Natural killer cell treated with Interleukin-12 subunit alpha and Interleukin-12 subunit beta and Interleukin-15 and Interleukin-18, amount 100 ng/mL, for 72 hours (primary cell): ENCODE measurements around the gene CARD9. TPM values are rescaled to one million over a fixed set of nuclear protein-coding genes. Genes with fewer than 3 reads are reported as not detected.

Experiments used
- total RNA-seq, 2 donors: library from RNA; stranded (reverse); gene quantifications; one replicate each; pipeline ENCODE4 v1.2.3, GENCODE V29; 2022

CARD9 gene
- total RNA-seq, 2 donors from 2014 or later = 2.8 to 9.4 TPM

Other genes with a start within 250 kb of the CARD9 start
- gene LHX3, start 168.5 kb downstream of the CARD9 start, total RNA-seq = under 1 TPM in 1 of 2 donors, not detected in 1; 0.12 TPM
- gene QSOX2, start 127.9 kb downstream of the CARD9 start, total RNA-seq = 10 to 100 TPM; 16.4 to 27.3 TPM
- not detected for gene CCDC187, start 69.6 kb downstream of the CARD9 start, total RNA-seq
- gene GPSM1, start 46.1 kb downstream of the CARD9 start, total RNA-seq = 1 to 10 TPM; 1.7 to 2.3 TPM
- gene DNLZ, start 9.9 kb downstream of the CARD9 start, total RNA-seq = 10 to 100 TPM; 30.0 to 41.2 TPM
- gene SNAPC4, start 26.5 kb upstream of the CARD9 start, total RNA-seq = 10 to 100 TPM; 11.3 to 48.5 TPM
- 10 to 100 TPM; 24.1 to 86.6 TPM for gene ENTR1, start 36.9 kb upstream of the CARD9 start, total RNA-seq
- 100 to 1,000 TPM in 1 of 2 donors, 10 to 100 TPM in 1; 66.2 to 107 TPM for gene PMPCA, start 37.0 kb upstream of the CARD9 start, total RNA-seq
- gene INPP5E, start 66.2 kb upstream of the CARD9 start, total RNA-seq = 10 to 100 TPM; 10.4 to 18.1 TPM
- 100 to 1,000 TPM; 104 to 121 TPM for gene SEC16A, start 109.4 kb upstream of the CARD9 start, total RNA-seq
- gene NOTCH1, start 172.4 kb upstream of the CARD9 start, total RNA-seq = 10 to 100 TPM; 57.3 to 85.0 TPM